GM12878 (cell line): ENCODE measurements around the gene LMAN1L. TPM values are rescaled to one million over a fixed set of nuclear protein-coding genes. Genes with fewer than 3 reads are reported as not detected.

ENCODE experiments used
- CHD4 ChIP-seq: fragments of 200-600 bp; sonication (generic); IDR thresholded peaks from 2 replicates; pipeline ENCODE4 v1.6.1; 2016; ENCODE audit warnings: mild to moderate bottlenecking
- CTCF ChIP-seq, 3 experiments: IDR thresholded peaks in 2 of 3; conservative IDR thresholded peaks in 1 of 3; 2 replicates each; pipeline ENCODE4 v1.5.1; 2011; ENCODE audit warnings: low read depth in 3 of 3, low read length in 3 of 3, mild to moderate bottlenecking in 3 of 3, control low read depth in 2 of 3, moderate library complexity in 2 of 3, inconsistent platforms in 1 of 3, mixed read lengths in 1 of 3; ENCODE audit not compliant: control insufficient read depth in 2 of 3, insufficient read depth in 1 of 3; ENCODE audit errors: extremely low read depth in 1 of 3
- CUX1 ChIP-seq: IDR thresholded peaks from 2 replicates; pipeline ENCODE4 v1.6.1; 2012; ENCODE audit warnings: improper control_type of control experiment, low read depth, low read length; ENCODE audit not compliant: insufficient replicate concordance
- DPF2 ChIP-seq: fragments of 450-650 bp; IDR thresholded peaks from 2 replicates; pipeline ENCODE4 v1.6.1; 2017; ENCODE audit warnings: mild to moderate bottlenecking
- EGR1 ChIP-seq, 2 experiments: IDR thresholded peaks; 1 replicate in 1 of 2; 2 replicates in 1 of 2; pipeline ENCODE4 v1.6.1; 2011 to 2012; ENCODE audit warnings: low read depth in 2 of 2, low read length in 2 of 2, borderline replicate concordance in 1 of 2, mild to moderate bottlenecking in 1 of 2, moderate library complexity in 1 of 2
- HCFC1 ChIP-seq: fragments of 150-350 bp; IDR thresholded peaks from 2 replicates; pipeline ENCODE4 v1.6.1; 2014; ENCODE audit warnings: low read length
- HDAC2 ChIP-seq: fragments of 200-600 bp; sonication (generic); IDR thresholded peaks from 2 replicates; pipeline ENCODE4 v1.6.1; 2017
- HDAC6 ChIP-seq: fragments of 200-600 bp; sonication (generic); IDR thresholded peaks from one replicate; pipeline ENCODE4 v1.8.0; 2017; ENCODE audit warnings: antibody characterized with exemption; ENCODE audit not compliant: unreplicated experiment
- IKZF1 ChIP-seq: fragments of 450-650 bp; conservative IDR thresholded peaks from 2 replicates; pipeline ENCODE4 v1.6.1; 2017; ENCODE audit warnings: antibody characterized with exemption, mild to moderate bottlenecking
- KLF5 ChIP-seq: fragments of 450-650 bp; IDR thresholded peaks from 2 replicates; pipeline ENCODE4 v1.6.1; 2014; ENCODE audit warnings: mild to moderate bottlenecking; ENCODE audit not compliant: partially characterized antibody
- MEF2A ChIP-seq: IDR thresholded peaks from 2 replicates; pipeline ENCODE4 v1.6.1; 2011; ENCODE audit warnings: low read depth, mild to moderate bottlenecking, low read length, moderate library complexity; ENCODE audit not compliant: insufficient read depth
- NBN ChIP-seq: fragments of 450-650 bp; IDR thresholded peaks from 2 replicates; pipeline ENCODE4 v1.6.1; 2016
- NKRF ChIP-seq: fragments of 450-650 bp; conservative IDR thresholded peaks from 2 replicates; pipeline ENCODE4 v1.6.1; 2017; ENCODE audit warnings: mild to moderate bottlenecking, moderate library complexity
- NRF1 ChIP-seq: conservative IDR thresholded peaks from 2 replicates; pipeline ENCODE4 v1.6.1; 2011; ENCODE audit warnings: mild to moderate bottlenecking, low read depth, low read length, improper control_type of control experiment
- POLR2A ChIP-seq: IDR thresholded peaks from 2 replicates; pipeline ENCODE4 v1.6.1; 2011; ENCODE audit warnings: low read depth, mild to moderate bottlenecking, low read length
- POLR2AphosphoS2 ChIP-seq: IDR thresholded peaks from 2 replicates; pipeline ENCODE4 v1.6.1; 2011; ENCODE audit warnings: low read depth, mild to moderate bottlenecking, low read length, improper control_type of control experiment, moderate library complexity
- RAD21 ChIP-seq: IDR thresholded peaks from 2 replicates; pipeline ENCODE4 v1.6.1; 2011; ENCODE audit warnings: mild to moderate bottlenecking, low read depth, low read length, moderate library complexity; ENCODE audit not compliant: insufficient read depth
- RELB ChIP-seq: fragments of 450-650 bp; IDR thresholded peaks from 2 replicates; pipeline ENCODE4 v1.6.1; 2017; ENCODE audit warnings: low read depth, mild to moderate bottlenecking, moderate library complexity
- SMAD1 ChIP-seq: fragments of 450-650 bp; IDR thresholded peaks from 2 replicates; pipeline ENCODE4 v1.6.1; 2018; ENCODE audit warnings: mild to moderate bottlenecking, low read depth; ENCODE audit not compliant: partially characterized antibody
- TCF3 ChIP-seq: IDR thresholded peaks from 2 replicates; pipeline ENCODE4 v1.6.1; 2012; ENCODE audit warnings: low read depth, mild to moderate bottlenecking, low read length, borderline replicate concordance; ENCODE audit not compliant: insufficient read depth
- YY1 ChIP-seq: IDR thresholded peaks from 2 replicates; pipeline ENCODE4 v1.6.1; 2011; ENCODE audit warnings: low read depth, mild to moderate bottlenecking, low read length
- ZNF217 ChIP-seq: fragments of 450-650 bp; IDR thresholded peaks from 2 replicates; pipeline ENCODE4 v1.6.1; 2017; ENCODE audit warnings: antibody characterized with exemption, mild to moderate bottlenecking
- polyA plus RNA-seq, 11 experiments: library from polyadenylated mRNA; depleted of rRNA in 4 of 11; unstranded in 6 of 11; stranded (reverse) in 5 of 11; fragments of >200 nt; fragmentation: Nextera tagmentation in 4 of 11; fragmentation: Illumina TruSeq in 1 of 11; extraction: Ambion mirVana in 4 of 11; extraction: Trizol in 1 of 11; gene quantifications; 1 replicate in 1 of 11; 2 replicates in 10 of 11; pipeline versions ENCODE4 v1.2.1 to v1.2.3, GENCODE V29; 2011 to 2016; ENCODE audit warnings: inconsistent platforms in 2 of 11, missing spikeins in 2 of 11, low read depth in 1 of 11
- total RNA-seq, 4 experiments: library from RNA; depleted of rRNA in 3 of 4; stranded (reverse); fragments of >200 nt in 3 of 4; fragmentation: Illumina TruSeq in 1 of 4; extraction: Trizol in 1 of 4; gene quantifications; 2 replicates each; pipeline versions ENCODE4 v1.2.1 to v1.2.3, GENCODE V29; 2013 to 2021

Gene LMAN1L
- total and polyA plus RNA-seq, 10 of the 15 experiments (the other 5 are each of a cell fraction or from before 2014, with no cell fraction given), result not detected

- TF ChIP-seq CUX1 (no peak), HDAC2 (no peak), POLR2AphosphoS2 (no peak), IKZF1 (no peak), HDAC6 (no peak), MEF2A (no peak), DPF2 (no peak), CTCF (IDR thresholded peaks at IDR 0.05 in 2 of 3, conservative IDR thresholded peaks at IDR 0.05 in 1 of 3; ENCODE audit: control insufficient read depth in 2 of 3, extremely low read depth in 1 of 3, insufficient read depth in 1 of 3, low read depth in 3 of 3, low read length in 3 of 3) (peak; percentile 76 to 84 (median 76)), RAD21 (peak; percentile 91), HCFC1 (no peak), SMAD1 (no peak), EGR1 (IDR thresholded peaks at IDR 0.05; ENCODE audit: borderline replicate concordance in 1 of 2, low read depth in 2 of 2, low read length in 2 of 2) (no peak), NKRF (no peak), KLF5 (no peak), TCF3 (no peak), RELB (no peak), CHD4 (no peak), POLR2A (no peak), NBN (no peak), YY1 (no peak), ZNF217 (no peak), NRF1 (no peak)
Observed at GRCh38 chr15:74768771-74769342, 43.8 kb upstream of the LMAN1L start (continued).
